DLD1 (cell line): ENCODE data around the gene DNA2.

Source experiments
- in situ Hi-C: cut with HindIII; loops from 2 replicates; pipeline ENCODE4 v1.10.0; 2017; ENCODE audit warnings: low sequenced_read_pairs

The DNA2 gene

GRCh38 chr10:68446179-68446578, 25.6 kb downstream of the DNA2 start:
- in situ Hi-C loops = no loop called here

GRCh38 chr10:68442971-68443370, 28.8 kb downstream of the DNA2 start:
- in situ Hi-C loops = no loop called here

- in situ Hi-C loops = no loop called here
These were observed 30.9 kb downstream of the DNA2 start for GRCh38 chr10:68440898-68441297.

- in situ Hi-C loops = no loop called here
These were observed 36.0 kb downstream of the DNA2 start for GRCh38 chr10:68435803-68436202.

GRCh38 chr10:68434657-68435056, 37.1 kb downstream of the DNA2 start:
- in situ Hi-C loops = no loop called here

GRCh38 chr10:68428396-68429104, 43.2 kb downstream of the DNA2 start:
- in situ Hi-C loops = no loop called here

GRCh38 chr10:68424454-68425014, 47.2 kb downstream of the DNA2 start:
- in situ Hi-C loops = no loop called here

- in situ Hi-C loops = no loop called here
These were observed 48.3 kb downstream of the DNA2 start for GRCh38 chr10:68423522-68423921.

- in situ Hi-C loops = no loop called here
These were observed 52.4 kb downstream of the DNA2 start for GRCh38 chr10:68419376-68419775.

GRCh38 chr10:68408898-68409518, 62.8 kb downstream of the DNA2 start:
- in situ Hi-C loops = no loop called here

GRCh38 chr10:68406815-68407548, 64.8 kb downstream of the DNA2 start, which contains the start of gene RUFY2:
TSS of gene RUFY2 (minus strand) at chr10:68407277. CDS start at chr10:68407189, 88 bp downstream.
- in situ Hi-C loops = no loop called here

- in situ Hi-C loops = no loop called here
These were observed 65.5 kb downstream of the DNA2 start for GRCh38 chr10:68406111-68406814.

GRCh38 chr10:68403701-68404100, 68.1 kb downstream of the DNA2 start:
- in situ Hi-C loops = no loop called here

- in situ Hi-C loops = no loop called here
These were observed 69.5 kb downstream of the DNA2 start for GRCh38 chr10:68402276-68402675.

- in situ Hi-C loops = no loop called here
These were observed 74.8 kb downstream of the DNA2 start for GRCh38 chr10:68397005-68397404.

GRCh38 chr10:68385740-68386139, 86.0 kb downstream of the DNA2 start:
- in situ Hi-C loops = no loop called here

- in situ Hi-C loops = no loop called here
These were observed 100.2 kb downstream of the DNA2 start for GRCh38 chr10:68371604-68372003.

- in situ Hi-C loops = no loop called here
These were observed 104.7 kb downstream of the DNA2 start for GRCh38 chr10:68367121-68367520.

GRCh38 chr10:68366600-68366999, 105.2 kb downstream of the DNA2 start:
- in situ Hi-C loops = no loop called here

- in situ Hi-C loops = no loop called here
These were observed 106.2 kb downstream of the DNA2 start for GRCh38 chr10:68365611-68366010.
